CD8-positive, alpha-beta memory T cell (primary cell): ENCODE results near the gene ABHD15. TPM values are rescaled to one million over a fixed set of nuclear protein-coding genes. Genes with fewer than 3 reads are reported as not detected.

Experiments used
- CTCF ChIA-PET: fragments of 350-600 bp; sonication (Branson Sonifier 250); formaldehyde crosslinking; loops from one replicate; lab custom pipeline; 2021; ENCODE audit warnings: antibody characterized with exemption; lab: Charles Lee
- POLR2A ChIA-PET: fragments of 350-600 bp; sonication (Branson Sonifier 250); formaldehyde crosslinking; loops from one replicate; lab custom pipeline; 2021; ENCODE audit warnings: antibody characterized with exemption; lab: Charles Lee
- DNase-seq, 5 donors: peaks; one replicate each; pipeline versions ENCODE4 v3.0.0 to v3.0.0-alpha.2; 2020 to 2022; ENCODE audit warnings: mixed read lengths in 1 of 5
- H3K27ac ChIP-seq: one replicate; pipeline ENCODE4 v1.7.0; 2013; ENCODE audit warnings: low read depth, mild to moderate bottlenecking, low read length, moderate library complexity
- H3K27me3 ChIP-seq: 2 replicates; pipeline ENCODE4 v1.7.0; 2013; ENCODE audit warnings: low read length, mild to moderate bottlenecking; ENCODE audit not compliant: insufficient read depth, poor library complexity, severe bottlenecking
- H3K36me3 ChIP-seq: 2 replicates; pipeline ENCODE4 v1.7.0; 2013; ENCODE audit warnings: mild to moderate bottlenecking, low read length, moderate library complexity; ENCODE audit not compliant: insufficient read depth
- H3K4me1 ChIP-seq: 2 replicates; pipeline ENCODE4 v1.7.0; 2013; ENCODE audit warnings: mild to moderate bottlenecking, low read length, moderate library complexity; ENCODE audit not compliant: insufficient read depth
- H3K4me3 ChIP-seq: 2 replicates; pipeline ENCODE4 v1.7.0; 2013; ENCODE audit warnings: mild to moderate bottlenecking, low read length
- H3K9me3 ChIP-seq: 2 replicates; pipeline ENCODE4 v1.7.0; 2013; ENCODE audit warnings: mild to moderate bottlenecking, low read length
- H3K27ac Mint-ChIP-seq, 8 donors: one replicate each; pipeline ENCODE4 v1.8.0; 2020 to 2021; ENCODE audit warnings: mixed read lengths in 8 of 8, mild to moderate bottlenecking in 6 of 8, inconsistent platforms in 3 of 8, moderate library complexity in 3 of 8
- H3K27me3 Mint-ChIP-seq, 2 donors: one replicate each; pipeline ENCODE4 v1.8.0; 2020 to 2021; ENCODE audit warnings: mixed read lengths in 2 of 2, mild to moderate bottlenecking in 1 of 2, moderate library complexity in 1 of 2
- H3K36me3 Mint-ChIP-seq, 3 donors: one replicate each; pipeline ENCODE4 v1.8.0; 2020 to 2021; ENCODE audit warnings: mixed read lengths in 3 of 3, inconsistent platforms in 1 of 3, mild to moderate bottlenecking in 1 of 3
- H3K4me1 Mint-ChIP-seq, 3 donors: one replicate each; pipeline ENCODE4 v1.8.0; 2020 to 2021; ENCODE audit warnings: mixed read lengths in 3 of 3, inconsistent platforms in 1 of 3, mild to moderate bottlenecking in 1 of 3
- H3K4me3 Mint-ChIP-seq, 7 donors: one replicate each; pipeline ENCODE4 v1.8.0; 2020 to 2021; ENCODE audit warnings: mixed read lengths in 7 of 7, mild to moderate bottlenecking in 6 of 7, moderate library complexity in 4 of 7, inconsistent platforms in 2 of 7
- H3K9me3 Mint-ChIP-seq, 5 donors: one replicate each; pipeline ENCODE4 v1.8.0; 2020 to 2022; ENCODE audit warnings: mixed read lengths in 5 of 5, mild to moderate bottlenecking in 3 of 5, moderate library complexity in 2 of 5, inconsistent platforms in 1 of 5
- polyA plus RNA-seq: library from polyadenylated mRNA; unstranded; fragments of 300-500 nt; fragmentation: Illumina TruSeq; gene quantifications from one replicate; pipeline ENCODE4 v1.2.3, GENCODE V29; 2021
- total RNA-seq, 2 experiments: library from RNA; stranded (reverse); gene quantifications; one replicate each; pipeline ENCODE4 v1.2.3, GENCODE V29; 2021

ABHD15 gene
- total RNA-seq, result 10 to 100 TPM; 18.3 to 19.3 TPM
- polyA plus RNA-seq, result 22.6 TPM

DNA sequence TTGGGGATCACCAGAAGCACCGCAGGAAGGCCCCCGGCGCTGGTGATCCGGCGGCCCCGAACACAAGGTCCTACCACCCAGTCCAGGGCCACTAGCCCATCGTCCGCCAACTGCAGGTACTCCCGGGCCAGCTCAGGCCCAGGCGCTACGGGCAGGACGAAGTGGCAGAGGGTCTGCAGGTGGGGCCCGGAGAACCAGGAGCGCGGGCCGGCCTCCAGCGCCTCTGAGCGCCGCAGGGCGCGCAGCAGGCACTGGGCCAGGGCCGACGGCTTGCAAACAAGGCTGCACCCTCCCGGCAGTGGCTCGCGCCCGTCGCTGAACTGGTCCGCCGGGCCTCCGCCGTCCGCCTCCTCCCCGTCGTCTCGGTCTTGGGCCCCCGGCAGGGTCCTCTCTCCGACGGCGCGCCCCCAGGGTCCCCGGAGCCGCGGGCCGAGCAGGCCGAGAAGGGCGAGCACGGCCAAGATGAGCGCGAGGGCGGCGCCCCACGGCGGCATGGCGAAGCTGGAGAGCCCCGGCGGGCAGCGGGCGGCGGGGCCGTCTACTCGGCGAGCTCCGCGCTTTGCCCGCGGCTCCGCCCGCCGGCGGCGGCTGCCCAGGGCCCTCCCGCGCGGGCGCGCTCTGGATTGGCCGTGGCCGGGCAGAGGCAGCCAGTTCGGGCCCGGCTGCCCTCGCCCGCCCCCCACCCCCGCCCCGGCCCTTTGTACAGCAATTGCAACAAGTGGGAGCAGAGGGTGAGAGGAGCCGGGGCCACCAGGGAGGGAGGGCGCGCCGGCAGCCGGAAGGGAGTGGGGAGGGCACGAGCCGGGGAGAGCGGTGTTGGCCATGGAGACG is at the start of gene ABHD15:
ABHD15 (minus strand) TSS at position 565 of the 831 bp plus-strand sequence; CDS start at position 494, 71 bp downstream.
- peak; percentile 44 to 71 (median 63) for DNase-seq
- peaks cover 9% of the 10 kb centered on the region for H3K36me3 ChIP-seq
- POLR2A ChIA-PET, result interaction anchor here (0.8 to 2.9 kb wide), 7 partner anchors 10 to 996 kb away, joined by 3 to 18 read pairs (median 6); partner anchors contain the start of gene PIGS
- peak within 1 kb of the TSS; percentile 94 to 99 (median 97) for H3K4me3 Mint-ChIP-seq
- peak within 1 kb of the TSS; percentile 63 for H3K4me3 ChIP-seq
- no peaks in the 10 kb centered on the region for H3K9me3 Mint-ChIP-seq
- peaks cover 25% of the 10 kb centered on the region for H3K4me1 ChIP-seq
- H3K27me3 ChIP-seq, result no peaks in the 10 kb centered on the region
- peaks cover 0 to 26% (median 6%) of the 10 kb centered on the region in 3 donors for H3K36me3 Mint-ChIP-seq
- CTCF ChIA-PET, result interaction anchor here (0.7 to 26.2 kb wide), 9 partner anchors 10 to 419 kb away, joined by 3 to 436 read pairs (median 8); no protein-coding TSS in a partner anchor
- H3K27ac ChIP-seq, result peak within 1 kb of the TSS; percentile 63
- peaks cover 46 to 58% (median 53%) of the 10 kb centered on the region in 3 donors for H3K4me1 Mint-ChIP-seq
- H3K27ac Mint-ChIP-seq, result peak within 1 kb of the TSS; percentile 84 to 98 (median 94)
- H3K27me3 Mint-ChIP-seq, result no peaks in the 10 kb centered on the region
- H3K9me3 ChIP-seq, result no peaks in the 10 kb centered on the region

- POLR2A ChIA-PET, result interaction anchor here (0.6 to 3.9 kb wide), 12 partner anchors 19 to 315 kb away, joined by 3 to 19 read pairs (median 8); partner anchors contain the start of genes ABHD15, ANKRD13B and SSH2
- peak overlapping the region; percentile 88 to 97 (median 96) for H3K27ac Mint-ChIP-seq
- H3K4me1 ChIP-seq, result peaks cover 40% of the 10 kb centered on the region
Observed at GRCh38 chr17:29615492-29616299, 48.9 kb upstream of the ABHD15 start.

GRCh38 chr17:29615048-29615385 is 48.2 kb upstream of the ABHD15 start:
- no peaks in the 10 kb centered on the region for H3K36me3 Mint-ChIP-seq
- H3K4me3 Mint-ChIP-seq, result peak overlapping the region; percentile 91 to 97 (median 93)
- no peaks in the 10 kb centered on the region for H3K9me3 ChIP-seq
- peaks cover 40% of the 10 kb centered on the region for H3K4me1 ChIP-seq
- no peaks in the 10 kb centered on the region for H3K36me3 ChIP-seq
- H3K27ac Mint-ChIP-seq, result peak overlapping the region; percentile 88 to 97 (median 96)
- H3K27me3 ChIP-seq, result no peaks in the 10 kb centered on the region
- DNase-seq, result peak; percentile 60 to 89 (median 77)
- no peaks in the 10 kb centered on the region for H3K9me3 Mint-ChIP-seq
- H3K4me3 ChIP-seq, result peak overlapping the region; percentile 72
- peak overlapping the region; percentile 39 for H3K27ac ChIP-seq
- H3K4me1 Mint-ChIP-seq, result peaks cover 33 to 47% (median 34%) of the 10 kb centered on the region in 3 donors
- CTCF ChIA-PET, result interaction anchor here (0.6 to 13.2 kb wide), 10 partner anchors 8 to 316 kb away, joined by 3 to 436 read pairs (median 4); partner anchors contain the start of genes ABHD15, ANKRD13B, GIT1 and TP53I13
- H3K27me3 Mint-ChIP-seq, result no peaks in the 10 kb centered on the region
- POLR2A ChIA-PET, result interaction anchor here (0.5 to 3.9 kb wide), 9 partner anchors 11 to 147 kb away, joined by 3 to 18 read pairs (median 6); partner anchors contain the start of genes ABHD15 and ANKRD13B

More at GRCh38 chr17:29615492-29616299, 48.9 kb upstream of the ABHD15 start:
- Mint-ChIP-seq H3K27me3 (no peaks in the 10 kb centered on the region), H3K36me3 (no peaks in the 10 kb centered on the region), H3K4me1 (peaks cover 33 to 47% (median 34%) of the 10 kb centered on the region in 3 donors), H3K9me3 (no peaks in the 10 kb centered on the region), H3K4me3 (peak overlapping the region; percentile 91 to 97 (median 93))
- no peaks in the 10 kb centered on the region for H3K9me3 ChIP-seq
- peak; percentile 82 to 89 (median 83) for DNase-seq
- H3K27me3 ChIP-seq, result no peaks in the 10 kb centered on the region
- peak overlapping the region; percentile 72 for H3K4me3 ChIP-seq
- peak overlapping the region; percentile 39 for H3K27ac ChIP-seq
- H3K36me3 ChIP-seq, result no peaks in the 10 kb centered on the region
- CTCF ChIA-PET, result interaction anchor here (0.6 to 13.2 kb wide), 15 partner anchors 9 to 315 kb away, joined by 3 to 436 read pairs (median 5); partner anchors contain the start of genes ABHD15, ANKRD13B, GIT1 and TP53I13

- peak overlapping the region; percentile 91 to 97 (median 93) for H3K4me3 Mint-ChIP-seq
- H3K27ac Mint-ChIP-seq, result peak overlapping the region; percentile 88 to 97 (median 96)
- Histone ChIP-seq H3K27ac (no peak overlapping the region), H3K9me3 (no peaks in the 10 kb centered on the region), H3K27me3 (no peaks in the 10 kb centered on the region), H3K36me3 (no peaks in the 10 kb centered on the region), H3K4me1 (peaks cover 40% of the 10 kb centered on the region), H3K4me3 (peak overlapping the region; percentile 72)
- H3K4me1 Mint-ChIP-seq, result peaks cover 33 to 47% (median 34%) of the 10 kb centered on the region in 3 donors
- H3K27me3 Mint-ChIP-seq, result no peaks in the 10 kb centered on the region
- CTCF ChIA-PET, result interaction anchor here (0.9 to 13.2 kb wide), 10 partner anchors 9 to 316 kb away, joined by 3 to 436 read pairs (median 10); partner anchors contain the start of genes ABHD15, ANKRD13B, GIT1 and SSH2
- no peaks in the 10 kb centered on the region for H3K36me3 Mint-ChIP-seq
- no peak for DNase-seq
- POLR2A ChIA-PET, result interaction anchor here (0.5 to 3.9 kb wide), 10 partner anchors 11 to 147 kb away, joined by 3 to 18 read pairs (median 6); partner anchors contain the start of genes ABHD15 and ANKRD13B
- no peaks in the 10 kb centered on the region for H3K9me3 Mint-ChIP-seq
Observed at GRCh38 chr17:29614349-29615047, 47.7 kb upstream of the ABHD15 start.

- Histone ChIP-seq H3K27ac (no peak overlapping the region), H3K36me3 (no peaks in the 10 kb centered on the region), H3K4me3 (peak overlapping the region; percentile 53), H3K4me1 (peaks cover 40% of the 10 kb centered on the region), H3K9me3 (no peaks in the 10 kb centered on the region), H3K27me3 (no peaks in the 10 kb centered on the region)
- DNase-seq, result no peak
- Mint-ChIP-seq H3K4me1 (peaks cover 33 to 47% (median 34%) of the 10 kb centered on the region in 3 donors), H3K9me3 (no peaks in the 10 kb centered on the region), H3K36me3 (no peaks in the 10 kb centered on the region), H3K4me3 (peak overlapping the region; percentile 44 to 91 (median 79)), H3K27ac (peak overlapping the region in 3 of 8 donors; percentile 39 to 46 (median 42)), H3K27me3 (no peaks in the 10 kb centered on the region)
- ChIA-PET POLR2A (interaction anchor here (0.6 to 1.2 kb wide), 6 partner anchors 9 to 166 kb away, joined by 4 to 7 read pairs (median 6); partner anchors contain the start of genes ANKRD13B and CORO6), CTCF (interaction anchor here (0.8 to 13.2 kb wide), 11 partner anchors 9 to 317 kb away, joined by 3 to 436 read pairs (median 10); partner anchors contain the start of genes ABHD15, ANKRD13B, GIT1 and SSH2)
Observed at GRCh38 chr17:29613856-29614255, 47.0 kb upstream of the ABHD15 start.

GRCh38 chr17:29613352-29613837 is 46.6 kb upstream of the ABHD15 start:
- no peak overlapping the region for H3K27ac ChIP-seq
- no peaks in the 10 kb centered on the region for H3K27me3 ChIP-seq
- H3K9me3 Mint-ChIP-seq, result no peaks in the 10 kb centered on the region
- peak overlapping the region; percentile 44 to 91 (median 79) for H3K4me3 Mint-ChIP-seq
- H3K36me3 ChIP-seq, result no peaks in the 10 kb centered on the region
- H3K4me1 Mint-ChIP-seq, result peaks cover 33 to 46% (median 34%) of the 10 kb centered on the region in 3 donors
- H3K27ac Mint-ChIP-seq, result peak overlapping the region in 2 of 8 donors; percentile 39 to 46
- ChIA-PET CTCF (interaction anchor here (0.7 to 13.2 kb wide), 16 partner anchors 8 to 317 kb away, joined by 3 to 436 read pairs (median 4); partner anchors contain the start of genes ABHD15, ANKRD13B, GIT1 and SSH2), POLR2A (interaction anchor here (0.7 to 1.2 kb wide), 5 partner anchors 9 to 166 kb away, joined by 4 to 7 read pairs (median 6); partner anchors contain the start of genes ANKRD13B and CORO6)
- no peaks in the 10 kb centered on the region for H3K36me3 Mint-ChIP-seq
- peak overlapping the region; percentile 53 for H3K4me3 ChIP-seq
- peak; percentile 84 to 93 (median 93) for DNase-seq
- no peaks in the 10 kb centered on the region for H3K9me3 ChIP-seq
- peaks cover 40% of the 10 kb centered on the region for H3K4me1 ChIP-seq
- H3K27me3 Mint-ChIP-seq, result no peaks in the 10 kb centered on the region
